CD4-positive, alpha-beta T cell treated with Interleukin-6 at 100 ng/mL for 8 hours (primary cell): ENCODE results near the gene ANKRD60.

Experiments
- DNase-seq: peaks from one replicate; pipeline ENCODE4 v3.0.0-alpha.2; 2020; ENCODE audit warnings: mixed read lengths, low spot score

ANKRD60 gene

GRCh38 chr20:58228484-58229197 lies at the start of gene ANKRD60:
Gene ANKRD60, minus strand, starts transcription at chr20:58228653. Its CDS starts 0 bp downstream, at chr20:58228653.
- DNase-seq: no peak

- DNase-seq: no peak
Observed at GRCh38 chr20:58277578-58278472, 49.4 kb upstream of the ANKRD60 start.

- DNase-seq: no peak
Observed at GRCh38 chr20:58277107-58277506, 48.7 kb upstream of the ANKRD60 start.

- no peak for DNase-seq
Observed at GRCh38 chr20:58274384-58274783, 45.9 kb upstream of the ANKRD60 start.

- DNase-seq: no peak
Observed at GRCh38 chr20:58271606-58272351, 43.3 kb upstream of the ANKRD60 start.

- DNase-seq: no peak
Observed at GRCh38 chr20:58268936-58269619, 40.6 kb upstream of the ANKRD60 start.

- no peak for DNase-seq
Observed at GRCh38 chr20:58268421-58268821, 40.0 kb upstream of the ANKRD60 start.

- no peak for DNase-seq
Observed at GRCh38 chr20:58267389-58268215, 39.1 kb upstream of the ANKRD60 start.

- DNase-seq: no peak
Observed at GRCh38 chr20:58264271-58264670, 35.8 kb upstream of the ANKRD60 start.

GRCh38 chr20:58261660-58262059 lies 33.2 kb upstream of the ANKRD60 start:
- no peak for DNase-seq

- DNase-seq: no peak
Observed at GRCh38 chr20:58260006-58260405, 31.6 kb upstream of the ANKRD60 start.

- no peak for DNase-seq
Observed at GRCh38 chr20:58256842-58257241, 28.4 kb upstream of the ANKRD60 start.

- DNase-seq: no peak
Observed at GRCh38 chr20:58256307-58256706, 27.9 kb upstream of the ANKRD60 start.

GRCh38 chr20:58254890-58255289 lies 26.4 kb upstream of the ANKRD60 start:
- DNase-seq: no peak

GRCh38 chr20:58251979-58252591 lies 23.6 kb upstream of the ANKRD60 start:
- no peak for DNase-seq

GRCh38 chr20:58251348-58251978 lies 23.0 kb upstream of the ANKRD60 start:
- DNase-seq: no peak

- no peak for DNase-seq
Observed at GRCh38 chr20:58246346-58246745, 17.9 kb upstream of the ANKRD60 start.

- DNase-seq: no peak
Observed at GRCh38 chr20:58245931-58246330, 17.5 kb upstream of the ANKRD60 start.

- DNase-seq: no peak
Observed at GRCh38 chr20:58245181-58245891, 16.9 kb upstream of the ANKRD60 start.
